HAP-1 (cell line): ENCODE data around the gene GNL1.
"Not testable (repeated sequence)": the region's sequence is repeated elsewhere in the genome, so short reads cannot be mapped to it uniquely, and the experiment has no call there.

Experiments
- DNase-seq, 2 experiments: peaks; one replicate each; pipeline ENCODE4 v3.0.0-alpha.2; 2016 to 2020; ENCODE audit warnings: low spot score in 2 of 2
- H3K27me3 ChIP-seq: fragments of 250-450 bp; sonication (Bioruptor Pico); 2 replicates; pipeline ENCODE4 v1.5.1; 2020; ENCODE audit warnings: low read depth, mild to moderate bottlenecking, moderate library complexity
- H3K36me3 ChIP-seq: fragments of 250-450 bp; sonication (Bioruptor Pico); replicated peaks from 2 replicates; pipeline ENCODE4 v1.5.1; 2020; ENCODE audit warnings: mild to moderate bottlenecking
- H3K4me1 ChIP-seq: fragments of 250-450 bp; sonication (Bioruptor Pico); 2 replicates; pipeline ENCODE4 v1.5.1; 2020; ENCODE audit warnings: mild to moderate bottlenecking
- H3K4me3 ChIP-seq: fragments of 250-450 bp; sonication (Bioruptor Pico); 2 replicates; pipeline ENCODE4 v1.5.1; 2020; ENCODE audit warnings: mild to moderate bottlenecking, moderate library complexity
- H3K9me3 ChIP-seq: fragments of 250-450 bp; sonication (Bioruptor Pico); 2 replicates; pipeline ENCODE4 v1.5.1; 2020; ENCODE audit warnings: mild to moderate bottlenecking, moderate library complexity
- in situ Hi-C: fragments of 300-500 bp; cut with MboI; formaldehyde crosslinking; loops from 3 replicates; pipeline ENCODE4 v1.14.3; 2020; ENCODE audit warnings: low sequenced_read_pairs, inconsistent platforms, mixed read lengths

Gene GNL1

GRCh38 chr6:30556066-30556905 is at the start of gene GNL1:
GNL1 (minus strand) TSS chr6:30556489; CDS start chr6:30556203, 286 bp downstream.
- H3K4me3 ChIP-seq, result peak within 1 kb of the TSS; percentile 92
- H3K27me3 ChIP-seq, result no peaks in the 10 kb centered on the region
- in situ Hi-C loops, result no loop called here
- H3K4me1 ChIP-seq, result peaks cover 10% of the 10 kb centered on the region
- no peaks in the 10 kb centered on the region for H3K9me3 ChIP-seq
- H3K36me3 ChIP-seq, result peaks cover 34% of the 10 kb centered on the region
- peak; percentile 70 to 96 for DNase-seq

- H3K27me3 ChIP-seq, result no peaks in the 10 kb centered on the region
- peaks cover 90% of the 10 kb centered on the region for H3K36me3 ChIP-seq
- DNase-seq, result no peak
- no peaks in the 10 kb centered on the region for H3K4me1 ChIP-seq
- H3K4me3 ChIP-seq, result no peak overlapping the region
- no peaks in the 10 kb centered on the region for H3K9me3 ChIP-seq
- in situ Hi-C loops, result no loop called here
Observed at GRCh38 chr6:30603961-30604360, 47.7 kb upstream of the GNL1 start.

GRCh38 chr6:30601815-30602641 is 45.7 kb upstream of the GNL1 start:
- no peaks in the 10 kb centered on the region for H3K27me3 ChIP-seq
- H3K4me1 ChIP-seq, result no peaks in the 10 kb centered on the region
- no peak overlapping the region for H3K4me3 ChIP-seq
- in situ Hi-C loops, result no loop called here
- no peak for DNase-seq
- H3K36me3 ChIP-seq, result peaks cover 70% of the 10 kb centered on the region
- H3K9me3 ChIP-seq, result no peaks in the 10 kb centered on the region

- Histone ChIP-seq H3K36me3 (peaks cover 64% of the 10 kb centered on the region), H3K9me3 (no peaks in the 10 kb centered on the region), H3K27me3 (no peaks in the 10 kb centered on the region), H3K4me3 (no peak overlapping the region), H3K4me1 (no peaks in the 10 kb centered on the region)
- DNase-seq, result no peak
- in situ Hi-C loops, result no loop called here
Observed at GRCh38 chr6:30601436-30601814, 45.1 kb upstream of the GNL1 start.

- Histone ChIP-seq H3K4me1 (no peaks in the 10 kb centered on the region), H3K27me3 (no peaks in the 10 kb centered on the region), H3K36me3 (peaks cover 55% of the 10 kb centered on the region), H3K9me3 (no peaks in the 10 kb centered on the region), H3K4me3 (no peak overlapping the region)
- in situ Hi-C loops, result no loop called here
- no peak for DNase-seq
Observed at GRCh38 chr6:30600451-30600961, 44.2 kb upstream of the GNL1 start.

GRCh38 chr6:30599625-30600324 is 43.5 kb upstream of the GNL1 start:
- in situ Hi-C loops, result loop anchor here (25.0 kb wide), 1 partner anchor 1038 kb away; no protein-coding TSS in a partner anchor

GRCh38 chr6:30598912-30599624 is 42.8 kb upstream of the GNL1 start:
- Histone ChIP-seq H3K27me3 (no peaks in the 10 kb centered on the region), H3K9me3 (no peaks in the 10 kb centered on the region), H3K4me3 (no peak overlapping the region), H3K4me1 (no peaks in the 10 kb centered on the region), H3K36me3 (peaks cover 49% of the 10 kb centered on the region)
- in situ Hi-C loops, result loop anchor here (25.0 kb wide), 1 partner anchor 1038 kb away; no protein-coding TSS in a partner anchor
- DNase-seq, result no peak

More at GRCh38 chr6:30599625-30600324, 43.5 kb upstream of the GNL1 start:
- peaks cover 49% of the 10 kb centered on the region for H3K36me3 ChIP-seq
- H3K4me3 ChIP-seq, result no peak overlapping the region
- no peaks in the 10 kb centered on the region for H3K4me1 ChIP-seq
- DNase-seq, result no peak
- H3K27me3 ChIP-seq, result no peaks in the 10 kb centered on the region
- no peaks in the 10 kb centered on the region for H3K9me3 ChIP-seq

- H3K4me3 ChIP-seq, H3K27me3 ChIP-seq, H3K4me1 ChIP-seq, H3K9me3 ChIP-seq: not testable (repeated sequence)
- in situ Hi-C loops, result loop anchor here (25.0 kb wide), 1 partner anchor 1040 kb away; no protein-coding TSS in a partner anchor
- H3K36me3 ChIP-seq, result peaks cover 41% of the 10 kb centered on the region
- peak; percentile 75 to 93 for DNase-seq
Observed at GRCh38 chr6:30597315-30598144, 41.2 kb upstream of the GNL1 start.

- no peak overlapping the region for H3K4me3 ChIP-seq
- peaks cover 58% of the 10 kb centered on the region for H3K36me3 ChIP-seq
- H3K9me3 ChIP-seq, result no peaks in the 10 kb centered on the region
- DNase-seq, result no peak
- no peaks in the 10 kb centered on the region for H3K27me3 ChIP-seq
- in situ Hi-C loops, result loop anchor here (25.0 kb wide), 1 partner anchor 1045 kb away; no protein-coding TSS in a partner anchor
- no peaks in the 10 kb centered on the region for H3K4me1 ChIP-seq
Observed at GRCh38 chr6:30592287-30592686, 36.0 kb upstream of the GNL1 start.

- H3K27me3 ChIP-seq, result no peaks in the 10 kb centered on the region
- no peak overlapping the region for H3K4me3 ChIP-seq
- H3K9me3 ChIP-seq, result no peaks in the 10 kb centered on the region
- no peaks in the 10 kb centered on the region for H3K4me1 ChIP-seq
- in situ Hi-C loops, result loop anchor here (25.0 kb wide), 1 partner anchor 1046 kb away; no protein-coding TSS in a partner anchor
- no peak for DNase-seq
- peaks cover 71% of the 10 kb centered on the region for H3K36me3 ChIP-seq
Observed at GRCh38 chr6:30591008-30591407, 34.7 kb upstream of the GNL1 start.

- Histone ChIP-seq H3K36me3 (peaks cover 76% of the 10 kb centered on the region), H3K27me3 (no peaks in the 10 kb centered on the region), H3K4me1 (no peaks in the 10 kb centered on the region), H3K4me3 (no peak overlapping the region), H3K9me3 (no peaks in the 10 kb centered on the region)
- in situ Hi-C loops, result loop anchor here (25.0 kb wide), 1 partner anchor 1047 kb away; no protein-coding TSS in a partner anchor
- no peak for DNase-seq
Observed at GRCh38 chr6:30590509-30590908, 34.2 kb upstream of the GNL1 start.

- H3K4me3 ChIP-seq, result no peak overlapping the region
- no peak for DNase-seq
- in situ Hi-C loops, result loop anchor here (25.0 kb wide), 1 partner anchor 1047 kb away; no protein-coding TSS in a partner anchor
- H3K36me3 ChIP-seq, result peaks cover 82% of the 10 kb centered on the region
- H3K4me1 ChIP-seq, result no peaks in the 10 kb centered on the region
- no peaks in the 10 kb centered on the region for H3K9me3 ChIP-seq
- no peaks in the 10 kb centered on the region for H3K27me3 ChIP-seq
Observed at GRCh38 chr6:30589754-30590358, 33.6 kb upstream of the GNL1 start.
